ENCODE data around the gene ARHGAP21. TPM values are rescaled to one million over a fixed set of nuclear protein-coding genes. Genes with fewer than 3 reads are reported as not detected.

ARHGAP21 gene
- total and polyA plus RNA-seq, 2 donors (not counting 1 experiment from before 2014, with no cell fraction given): 5.3 to 25.5 TPM

DNA sequence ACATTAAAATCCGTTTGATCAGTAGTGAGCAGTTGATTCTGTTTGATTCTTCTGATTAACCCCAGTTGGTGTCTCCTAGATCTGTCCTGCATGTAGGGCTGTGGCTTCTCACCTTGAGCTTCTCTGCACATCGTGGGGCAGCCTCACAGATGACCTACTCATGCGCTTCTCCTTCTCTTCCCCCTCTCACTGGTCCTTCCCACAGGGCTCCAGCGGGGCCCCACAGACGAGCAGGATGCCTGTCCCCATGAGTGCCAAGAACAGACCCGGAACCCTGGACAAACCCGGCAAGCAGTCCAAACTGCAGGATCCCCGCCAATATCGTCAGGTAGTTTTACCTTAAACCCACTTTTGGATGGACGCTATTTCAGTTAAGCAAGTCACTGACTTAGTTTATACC lies 178.9 kb downstream of the ARHGAP21 start:
- H3K36me3 ChIP-seq (replicated peaks in 1 of 2; ENCODE audit: control extremely low read depth in 1 of 2, control insufficient read depth in 1 of 2, extremely low read depth in 1 of 2, insufficient read depth in 2 of 2, low read length in 1 of 2): no peaks in the 10 kb centered on the region
- no peaks in the 10 kb centered on the region for H4K20me1 ChIP-seq (ENCODE audit: control insufficient read depth, insufficient read depth, low read length, poor library complexity, severe bottlenecking)
- ATAC-seq (ENCODE audit: low read depth): no peak
- no peaks in the 10 kb centered on the region for H3K27me3 ChIP-seq (replicated peaks in 1 of 4; ENCODE audit: control extremely low read depth in 1 of 4, control insufficient read depth in 3 of 4, insufficient read depth in 4 of 4, low read length in 3 of 4)
- no peaks in the 10 kb centered on the region for H3K27me3 Mint-ChIP-seq
- ChIA-PET POLR2A (no interaction called here), CTCF (no interaction called here)
- H3K9me3 ChIP-seq (ENCODE audit: control extremely low read depth in 1 of 3, control insufficient read depth in 2 of 3, insufficient read depth in 1 of 3, low read length in 2 of 3): no peaks in the 10 kb centered on the region
- H3K4me3 Mint-ChIP-seq: no peak overlapping the region
- no peak overlapping the region for H3K4me2 ChIP-seq (replicated peaks; ENCODE audit: low read depth, low read length, poor library complexity, severe bottlenecking)
- no peak for DNase-seq
- no peak for TF ChIP-seq EZH2 (IDR thresholded peaks at IDR 0.05; ENCODE audit: borderline replicate concordance, insufficient read depth, low read depth, low read length, poor library complexity, severe bottlenecking)
- TF ChIP-seq, protein P1, sequence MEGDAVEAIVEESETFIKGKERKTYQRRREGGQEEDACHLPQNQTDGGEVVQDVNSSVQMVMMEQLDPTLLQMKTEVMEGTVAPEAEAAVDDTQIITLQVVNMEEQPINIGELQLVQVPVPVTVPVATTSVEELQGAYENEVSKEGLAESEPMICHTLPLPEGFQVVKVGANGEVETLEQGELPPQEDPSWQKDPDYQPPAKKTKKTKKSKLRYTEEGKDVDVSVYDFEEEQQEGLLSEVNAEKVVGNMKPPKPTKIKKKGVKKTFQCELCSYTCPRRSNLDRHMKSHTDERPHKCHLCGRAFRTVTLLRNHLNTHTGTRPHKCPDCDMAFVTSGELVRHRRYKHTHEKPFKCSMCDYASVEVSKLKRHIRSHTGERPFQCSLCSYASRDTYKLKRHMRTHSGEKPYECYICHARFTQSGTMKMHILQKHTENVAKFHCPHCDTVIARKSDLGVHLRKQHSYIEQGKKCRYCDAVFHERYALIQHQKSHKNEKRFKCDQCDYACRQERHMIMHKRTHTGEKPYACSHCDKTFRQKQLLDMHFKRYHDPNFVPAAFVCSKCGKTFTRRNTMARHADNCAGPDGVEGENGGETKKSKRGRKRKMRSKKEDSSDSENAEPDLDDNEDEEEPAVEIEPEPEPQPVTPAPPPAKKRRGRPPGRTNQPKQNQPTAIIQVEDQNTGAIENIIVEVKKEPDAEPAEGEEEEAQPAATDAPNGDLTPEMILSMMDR (IDR thresholded peaks at IDR 0.05): no peak
- no peak overlapping the region for H3K4me3 ChIP-seq (ENCODE audit: control extremely low read depth in 1 of 5, extremely low read depth in 1 of 5, insufficient read depth in 1 of 5, low read depth in 2 of 5, low read length in 4 of 5)
- 90% methylated on average over 7 of the region's 10 CpGs for WGBS (ENCODE audit: insufficient coverage)
- no peaks in the 10 kb centered on the region for H3K79me2 ChIP-seq (ENCODE audit: control insufficient read depth, insufficient read depth, low read length)
- H3K9ac ChIP-seq (ENCODE audit: low read length): no peak overlapping the region
- H3K27ac Mint-ChIP-seq: no peak overlapping the region
- H3K4me1 Mint-ChIP-seq: no peaks in the 10 kb centered on the region
- H3K27ac ChIP-seq (ENCODE audit: low read length in 2 of 2): no peak overlapping the region
- intact Hi-C loops (cut with micrococcal nuclease): no loop called here
- no peaks in the 10 kb centered on the region for H3K4me1 ChIP-seq (ENCODE audit: control insufficient read depth in 2 of 2, insufficient read depth in 2 of 2, low read length in 2 of 2)
- no peak overlapping the region for H2AFZ ChIP-seq (ENCODE audit: insufficient read depth, low read depth, low read length, poor library complexity, severe bottlenecking)
- H3K9me3 Mint-ChIP-seq (ENCODE audit: insufficient read depth): no peaks in the 10 kb centered on the region

DNA sequence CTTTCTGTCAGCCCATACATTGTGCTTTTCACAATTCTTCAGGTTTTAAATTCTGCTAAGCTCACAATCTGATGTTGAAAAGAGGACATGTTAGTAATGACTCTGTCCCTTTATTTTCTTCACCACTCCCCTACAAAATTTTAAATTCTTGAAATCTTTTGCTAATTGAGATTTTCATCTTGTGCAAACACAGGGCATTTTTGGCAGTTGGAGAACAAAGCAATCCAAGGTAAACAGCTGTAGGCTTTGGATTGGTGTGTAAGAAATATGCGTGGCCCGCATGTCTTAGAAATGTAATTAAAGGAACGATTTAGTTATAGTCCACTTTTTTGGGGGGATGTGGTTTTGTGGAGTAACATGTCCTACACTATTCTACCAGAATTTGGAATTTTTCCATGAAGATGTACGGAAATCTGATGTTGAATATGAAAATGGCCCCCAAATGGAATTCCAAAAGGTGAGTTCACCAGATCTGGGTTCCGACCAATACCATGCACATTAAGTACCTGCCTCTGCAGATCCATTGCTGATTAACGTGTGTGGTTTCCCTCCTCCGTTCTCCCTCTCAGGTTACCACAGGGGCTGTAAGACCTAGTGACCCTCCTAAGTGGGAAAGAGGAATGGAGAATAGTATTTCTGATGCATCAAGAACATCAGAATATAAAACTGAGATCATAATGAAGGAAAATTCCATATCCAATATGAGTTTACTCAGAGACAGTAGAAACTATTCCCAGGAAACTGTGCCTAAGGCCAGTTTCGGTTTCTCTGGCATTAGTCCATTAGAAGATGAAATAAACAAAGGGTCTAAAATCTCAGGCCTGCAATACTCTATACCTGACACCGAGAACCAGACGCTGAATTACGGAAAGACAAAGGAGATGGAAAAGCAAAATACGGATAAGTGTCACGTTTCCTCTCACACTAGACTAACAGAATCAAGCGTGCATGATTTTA lies 181.1 kb downstream of the ARHGAP21 start:
- POLR2A ChIA-PET: no interaction called here
- no peak for ATAC-seq (ENCODE audit: low read depth)
- no peaks in the 10 kb centered on the region for H3K27me3 Mint-ChIP-seq

More for the DNA sequence above, 181.1 kb downstream of the ARHGAP21 start:
- Histone ChIP-seq H2AFZ (ENCODE audit: insufficient read depth, low read depth, low read length, poor library complexity, severe bottlenecking) (no peak overlapping the region), H3K4me1 (ENCODE audit: control insufficient read depth in 2 of 2, insufficient read depth in 2 of 2, low read length in 2 of 2) (no peaks in the 10 kb centered on the region), H3K36me3 (replicated peaks in 1 of 2; ENCODE audit: control extremely low read depth in 1 of 2, control insufficient read depth in 1 of 2, extremely low read depth in 1 of 2, insufficient read depth in 2 of 2, low read length in 1 of 2) (no peaks in the 10 kb centered on the region), H3K4me2 (replicated peaks; ENCODE audit: low read depth, low read length, poor library complexity, severe bottlenecking) (no peak overlapping the region), H3K4me3 (ENCODE audit: control extremely low read depth in 1 of 5, extremely low read depth in 1 of 5, insufficient read depth in 1 of 5, low read depth in 2 of 5, low read length in 4 of 5) (no peak overlapping the region), H3K9ac (ENCODE audit: low read length) (no peak overlapping the region), H3K79me2 (ENCODE audit: control insufficient read depth, insufficient read depth, low read length) (no peaks in the 10 kb centered on the region), H3K27ac (ENCODE audit: low read length in 2 of 2) (no peak overlapping the region), H4K20me1 (ENCODE audit: control insufficient read depth, insufficient read depth, low read length, poor library complexity, severe bottlenecking) (no peaks in the 10 kb centered on the region), H3K27me3 (replicated peaks in 1 of 4; ENCODE audit: control extremely low read depth in 1 of 4, control insufficient read depth in 3 of 4, insufficient read depth in 4 of 4, low read length in 3 of 4) (no peaks in the 10 kb centered on the region), H3K9me3 (ENCODE audit: control extremely low read depth in 1 of 3, control insufficient read depth in 2 of 3, insufficient read depth in 1 of 3, low read length in 2 of 3) (no peaks in the 10 kb centered on the region)
- 97% methylated on average over 5 of the region's 14 CpGs for WGBS (ENCODE audit: insufficient coverage)
- no peaks in the 10 kb centered on the region for H3K9me3 Mint-ChIP-seq (ENCODE audit: insufficient read depth)
- no peak for TF ChIP-seq EZH2 (IDR thresholded peaks at IDR 0.05; ENCODE audit: borderline replicate concordance, insufficient read depth, low read depth, low read length, poor library complexity, severe bottlenecking)
- TF ChIP-seq, protein P1 (IDR thresholded peaks at IDR 0.05): no peak
- DNase-seq: no peak
- intact Hi-C loops (cut with micrococcal nuclease): no loop called here
- no peaks in the 10 kb centered on the region for H3K4me1 Mint-ChIP-seq
- no peak overlapping the region for H3K27ac Mint-ChIP-seq
- CTCF ChIA-PET: no interaction called here
- no peak overlapping the region for H3K4me3 Mint-ChIP-seq

Data from B cell (primary cell).